NCI-H2107 treated with DMSO at 0.1 percent for 48 hours (cell line): Measurements from ENCODE around the gene THOP1.
A peak's percentile ranks its signal among the peaks of the same experiment; 100 is the strongest.
"Not testable (repeated sequence)": the region's sequence is repeated elsewhere in the genome, so short reads cannot be mapped to it uniquely, and the experiment has no call there.

ENCODE experiments used
- DNase-seq: peaks from one replicate; lab custom pipeline; 2025; ENCODE audit not compliant: unreplicated experiment; lab: John Stamatoyannopoulos, UW

The THOP1 gene

GRCh38 chr19:2780284-2780683, 5.0 kb upstream of the THOP1 start:
- DNase-seq, result no peak

- DNase-seq, result no peak
These were observed 2.9 kb upstream of the THOP1 start for GRCh38 chr19:2782329-2782935.

- DNase-seq, result peak; percentile 95
These were observed 2.1 kb upstream of the THOP1 start, which contains the start of gene SGTA for GRCh38 chr19:2782936-2783780. TSS of gene SGTA (minus strand) at chr19:2783273. CDS start at chr19:2769068, 14,205 bp downstream.

GRCh38 chr19:2783781-2784145, 1.5 kb upstream of the THOP1 start:
- DNase-seq, result peak; percentile 57

GRCh38 chr19:2787115-2787514, 1.8 kb downstream of the THOP1 start:
- DNase-seq, result no peak

GRCh38 chr19:2788237-2788636, 2.9 kb downstream of the THOP1 start:
- no peak for DNase-seq

- DNase-seq, result no peak
These were observed 4.9 kb downstream of the THOP1 start for GRCh38 chr19:2790194-2790556.

- no peak for DNase-seq
These were observed 5.4 kb downstream of the THOP1 start for GRCh38 chr19:2790557-2791271.

- DNase-seq, result no peak
These were observed 6.1 kb downstream of the THOP1 start for GRCh38 chr19:2791440-2791839.

- no peak for DNase-seq
These were observed 6.6 kb downstream of the THOP1 start for GRCh38 chr19:2791876-2792275.

GRCh38 chr19:2792666-2793065, 7.4 kb downstream of the THOP1 start:
- not testable (repeated sequence) for DNase-seq

- DNase-seq, result no peak
These were observed 7.8 kb downstream of the THOP1 start for GRCh38 chr19:2793126-2793525.

- no peak for DNase-seq
These were observed 8.3 kb downstream of the THOP1 start for GRCh38 chr19:2793577-2793976.

- DNase-seq, result no peak
These were observed 10.7 kb downstream of the THOP1 start for GRCh38 chr19:2795827-2796658.

GRCh38 chr19:2796659-2797266, 11.5 kb downstream of the THOP1 start:
- DNase-seq, result no peak

GRCh38 chr19:2797280-2797679, 12.0 kb downstream of the THOP1 start:
- no peak for DNase-seq

GRCh38 chr19:2798158-2798685, 12.9 kb downstream of the THOP1 start:
- DNase-seq, result no peak

GRCh38 chr19:2798733-2799132, 13.4 kb downstream of the THOP1 start:
- no peak for DNase-seq

GRCh38 chr19:2799273-2800020, 14.1 kb downstream of the THOP1 start:
- no peak for DNase-seq

- DNase-seq, result no peak
These were observed 15.2 kb downstream of the THOP1 start for GRCh38 chr19:2800506-2800905.
